HepG2 (cell line): Measurements from ENCODE around the gene PPP2R5B. TPM values are rescaled to one million over a fixed set of nuclear protein-coding genes. Genes with fewer than 3 reads are reported as not detected.

Experiments used
- DR1 ChIP-seq: sonication (generic); formaldehyde crosslinking; IDR thresholded peaks from 2 replicates; pipeline ENCODE4 v1.8.0; 2021; ENCODE audit warnings: mild to moderate bottlenecking, missing genetic modification reagents, inconsistent platforms
- KDM3A ChIP-seq: IDR thresholded peaks from 2 replicates; pipeline ENCODE4 v1.6.1; 2018; ENCODE audit warnings: low read depth, missing compliant biosample characterization
- MYC ChIP-seq: sonication (generic); formaldehyde crosslinking; IDR thresholded peaks from 2 replicates; pipeline ENCODE4 v1.9.0; 2021; ENCODE audit warnings: missing genetic modification reagents, borderline replicate concordance
- NFKBIZ ChIP-seq: IDR thresholded peaks from 2 replicates; pipeline ENCODE4 v1.6.1; 2018; ENCODE audit warnings: missing genetic modification reagents, missing compliant biosample characterization
- NR2F6 ChIP-seq, 2 experiments: IDR thresholded peaks; 2 replicates each; pipeline ENCODE4 v1.6.1; 2016; ENCODE audit warnings: antibody characterized with exemption in 1 of 2, mild to moderate bottlenecking in 1 of 2
- RBFOX2 ChIP-seq: fragments of 200-400 bp; formaldehyde crosslinking; IDR thresholded peaks from 2 replicates; pipeline ENCODE4 v1.6.1; 2017; ENCODE audit warnings: low read depth, mild to moderate bottlenecking, low read length
- SAFB2 ChIP-seq: sonication (generic); formaldehyde crosslinking; IDR thresholded peaks from 2 replicates; pipeline ENCODE4 v1.5.1; 2020; ENCODE audit warnings: missing genetic modification reagents, low read depth, mild to moderate bottlenecking, borderline replicate concordance
- SIN3A ChIP-seq: IDR thresholded peaks from 2 replicates; pipeline ENCODE4 v1.6.1; 2011; ENCODE audit warnings: low read depth, mild to moderate bottlenecking, control low read depth, low read length, borderline replicate concordance
- SP1 ChIP-seq, 2 experiments: fragments of 450-650 bp in 1 of 2; sonication (generic) in 1 of 2; formaldehyde crosslinking in 1 of 2; IDR thresholded peaks; 2 replicates each; pipeline versions ENCODE4 v1.4.0 to v1.6.1; 2016 to 2020; ENCODE audit warnings: missing genetic modification reagents in 1 of 2
- TFE3 ChIP-seq: IDR thresholded peaks from 2 replicates; pipeline ENCODE4 v1.6.1; 2016
- ZBTB43 ChIP-seq: sonication (generic); formaldehyde crosslinking; conservative IDR thresholded peaks from 2 replicates; pipeline ENCODE4 v1.4.0; 2020; ENCODE audit warnings: missing genetic modification reagents
- ZFY ChIP-seq: sonication (generic); formaldehyde crosslinking; IDR thresholded peaks from 2 replicates; pipeline ENCODE4 v1.4.0; 2020; ENCODE audit warnings: missing genetic modification reagents
- ZNF274 ChIP-seq: sonication (generic); formaldehyde crosslinking; IDR thresholded peaks from 2 replicates; pipeline ENCODE4 v1.5.1; 2020; ENCODE audit warnings: mild to moderate bottlenecking, missing genetic modification reagents
- ZNF331 ChIP-seq: sonication (generic); formaldehyde crosslinking; IDR thresholded peaks from 2 replicates; pipeline ENCODE4 v1.4.0; 2020; ENCODE audit warnings: missing genetic modification reagents
- ZNF800 ChIP-seq: sonication (generic); formaldehyde crosslinking; IDR thresholded peaks from 2 replicates; pipeline ENCODE4 v1.4.0; 2020; ENCODE audit warnings: missing genetic modification reagents
- polyA plus RNA-seq, 8 experiments: library from polyadenylated mRNA; depleted of rRNA in 3 of 8; stranded (reverse) in 7 of 8; unstranded in 1 of 8; fragments of >200 nt; fragmentation: Illumina TruSeq in 4 of 8; extraction: Trizol in 4 of 8; gene quantifications; 2 replicates each; pipeline versions ENCODE4 v1.2.1 to v1.2.3, GENCODE V29; 2011 to 2016; ENCODE audit warnings: low read depth in 4 of 8, missing spikeins in 1 of 8, mixed read lengths in 1 of 8; ENCODE audit not compliant: insufficient read depth in 1 of 8
- total RNA-seq, 5 experiments: library from RNA; depleted of rRNA; stranded (reverse); fragments of >200 nt; fragmentation: Illumina TruSeq; extraction: Trizol; gene quantifications; 2 replicates each; pipeline ENCODE4 v1.2.3, GENCODE V29; 2016; ENCODE audit warnings: low read depth in 1 of 5
- TF ChIP-seq, protein P1 (sequence below): IDR thresholded peaks from 2 replicates; pipeline ENCODE4 v1.6.1; 2016; ENCODE audit warnings: missing genetic modification reagents, missing compliant biosample characterization

The PPP2R5B gene
- total and polyA plus RNA-seq, 2 of the 13 experiments (the other 11 are each of a cell fraction or from before 2014, with no cell fraction given): 2.3 to 8.3 TPM

DNA sequence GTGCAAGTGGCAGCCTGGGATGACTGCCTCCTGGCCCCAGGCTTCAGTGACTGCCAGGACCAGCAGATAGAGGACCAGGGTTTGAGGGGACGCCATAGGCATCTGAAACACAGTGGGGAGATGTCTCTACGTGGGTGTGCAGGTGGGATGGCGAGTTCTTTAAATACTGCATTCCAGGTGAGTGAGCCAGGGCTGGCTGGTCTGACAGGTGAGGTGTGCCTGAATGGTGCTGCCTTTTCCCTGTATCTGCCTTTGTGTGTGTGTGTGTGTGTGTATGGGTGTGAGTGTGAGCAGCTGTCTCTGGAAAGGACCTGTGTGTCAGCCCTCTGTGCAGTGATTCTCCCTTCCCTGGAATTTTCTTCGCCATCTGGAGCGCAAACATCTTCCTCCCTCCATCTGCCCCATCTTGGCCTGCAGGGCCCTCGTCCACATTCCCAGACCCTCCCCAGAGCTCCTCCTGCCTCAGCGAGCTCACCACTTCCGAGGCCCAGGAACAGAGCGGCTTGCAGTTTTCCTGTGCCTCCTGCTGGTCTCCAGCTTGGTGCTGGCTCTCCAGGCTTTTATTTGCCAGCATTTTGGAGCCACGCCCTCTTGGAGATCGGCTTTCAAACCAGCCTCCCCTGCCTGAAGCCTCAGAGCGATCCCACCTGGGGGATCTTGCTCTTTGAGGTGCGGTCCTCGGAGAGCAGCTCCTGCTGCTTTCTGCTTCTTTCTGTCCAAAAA lies 11.0 kb downstream of the PPP2R5B start, which contains the start of gene GPHA2 (continued):
- TF ChIP-seq ZNF274: no peak
- TF ChIP-seq, protein P1, sequence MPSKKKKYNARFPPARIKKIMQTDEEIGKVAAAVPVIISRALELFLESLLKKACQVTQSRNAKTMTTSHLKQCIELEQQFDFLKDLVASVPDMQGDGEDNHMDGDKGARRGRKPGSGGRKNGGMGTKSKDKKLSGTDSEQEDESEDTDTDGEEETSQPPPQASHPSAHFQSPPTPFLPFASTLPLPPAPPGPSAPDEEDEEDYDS (CRISPR knock-in tag): peak; percentile 97
- TF ChIP-seq SP1 (IDR thresholded peaks at IDR 0.05): no peak
- TF ChIP-seq SP1 (CRISPR knock-in tag; IDR thresholded peaks at IDR 0.05): 0 out of 2 replicates have a peak, but pooled peaks have one; percentile 32
- no peak for TF ChIP-seq SIN3A
- 0 out of 2 replicates have a peak, but pooled peaks have one; percentile 22 for TF ChIP-seq KDM3A (CRISPR knock-in tag)
- 0 out of 2 replicates have a peak, but pooled peaks have one; percentile 38 for TF ChIP-seq ZBTB43 (CRISPR knock-in tag)
- TF ChIP-seq SAFB2 (CRISPR knock-in tag): 0 out of 2 replicates have a peak, but pooled peaks have one; percentile 39
- TF ChIP-seq ZNF800 (CRISPR knock-in tag): peak; percentile 49; the same call in 1 of the 2 replicates
- 0 out of 2 replicates have a peak, but pooled peaks have one; percentile 36 for TF ChIP-seq MYC (CRISPR knock-in tag)
- TF ChIP-seq TFE3: peak; percentile 32; the same call in 1 of the 2 replicates
- no peak for TF ChIP-seq NFKBIZ (CRISPR knock-in tag)
- no peak for TF ChIP-seq NR2F6 (IDR thresholded peaks at IDR 0.05)
- TF ChIP-seq NR2F6 (CRISPR knock-in tag; IDR thresholded peaks at IDR 0.05): 0 out of 2 replicates have a peak, but pooled peaks have one; percentile 19
- TF ChIP-seq ZFY (CRISPR knock-in tag): 0 out of 2 replicates have a peak, but pooled peaks have one; percentile 27
- 0 out of 2 replicates have a peak, but pooled peaks have one; percentile 5 for TF ChIP-seq RBFOX2
- 0 out of 2 replicates have a peak, but pooled peaks have one; percentile 22 for TF ChIP-seq ZNF331 (CRISPR knock-in tag)
- peak; percentile 96 for TF ChIP-seq DR1
